HFFc6 (cell line): ENCODE data around the gene BOLL. TPM values are rescaled to one million over a fixed set of nuclear protein-coding genes. Genes with fewer than 3 reads are reported as not detected.

Source experiments
- total RNA-seq, 6 experiments: library from RNA; stranded (reverse); fragmentation: NEBNext Ultra II Directional; extraction: Animal tissue kit (Norgen Biotek cat#: 25700); gene quantifications; 2 replicates in 1 of 6; 3 replicates in 5 of 6; pipeline ENCODE4 v1.2.3, GENCODE V29; 2021

Gene BOLL
- total RNA-seq, 6 experiments from 2014 or later, result not detected

Other genes with a start within 250 kb of the BOLL start
- under 1 TPM in 5 of 6 experiments, not detected in 1; 0.05 to 0.45 (median 0.13) TPM for gene RFTN2, start 109.7 kb downstream of the BOLL start, total RNA-seq
- 1 to 10 TPM; 3.6 to 6.9 (median 4.3) TPM for gene MARS2, start 80.0 kb downstream of the BOLL start, total RNA-seq
- gene PLCL1, start 19.3 kb upstream of the BOLL start, total RNA-seq, result under 1 TPM in 4 of 6 experiments, not detected in 2; 0.03 to 0.14 (median 0.12) TPM